Measurements from ENCODE around the gene PTDSS2.
"Not testable (repeated sequence)": the region's sequence is repeated elsewhere in the genome, so short reads cannot be mapped to it uniquely, and the experiment has no call there.

The PTDSS2 gene

DNA sequence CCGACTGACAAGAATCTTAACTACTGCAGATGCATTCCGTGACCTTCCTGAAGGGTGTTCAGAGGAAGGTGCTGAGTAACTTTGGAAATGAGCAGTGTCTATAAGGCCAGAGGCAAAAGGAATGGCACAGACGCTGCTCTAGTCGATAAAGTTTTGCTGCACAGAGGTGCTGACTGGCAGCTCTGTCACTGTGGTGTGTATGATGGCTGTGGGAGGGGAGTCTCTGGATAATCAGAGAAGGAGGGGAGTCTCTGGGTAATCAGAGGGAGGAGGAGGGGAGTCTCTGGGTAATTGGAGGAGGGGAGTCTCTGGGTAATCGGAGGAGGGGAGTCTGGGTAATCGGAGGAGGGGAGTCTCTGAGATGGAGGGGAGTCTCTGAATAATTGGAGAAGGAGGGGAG, 18.4 kb downstream of the PTDSS2 start:
- DNase-seq (ENCODE audit: low read depth in 2 of 2) = no peak

DNA sequence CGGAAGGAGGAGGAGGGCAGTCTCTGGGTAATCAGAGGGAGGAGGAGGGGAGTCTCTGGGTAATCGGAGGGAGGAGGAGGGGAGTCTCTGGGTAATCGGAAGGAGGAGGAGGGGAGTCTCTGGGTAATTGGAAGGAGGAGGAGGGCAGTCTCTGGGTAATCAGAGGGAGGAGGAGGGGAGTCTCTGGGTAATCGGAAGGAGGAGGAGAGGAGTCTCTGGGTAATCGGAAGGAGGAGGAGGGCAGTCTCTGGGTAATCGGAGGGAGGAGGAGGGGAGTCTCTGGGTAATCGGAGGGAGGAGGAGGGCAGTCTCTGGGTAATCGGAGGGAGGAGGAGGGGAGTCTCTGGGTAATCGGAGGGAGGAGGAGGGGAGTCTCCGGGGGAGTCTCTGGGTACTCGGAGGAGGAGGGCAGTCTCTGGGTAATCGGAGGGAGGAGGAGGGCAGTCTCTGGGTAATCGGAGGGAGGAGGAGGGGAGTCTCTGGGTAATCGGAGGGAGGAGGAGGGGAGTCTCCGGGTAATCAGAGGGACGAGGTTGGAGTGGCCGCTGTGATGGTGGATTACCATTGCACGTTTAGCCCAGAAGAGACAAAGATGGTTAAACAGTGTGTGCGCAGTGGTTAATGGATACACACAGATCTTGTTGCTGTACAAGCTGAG, 19.1 kb downstream of the PTDSS2 start:
- DNase-seq (ENCODE audit: low read depth in 2 of 2) = not testable (repeated sequence)

DNA sequence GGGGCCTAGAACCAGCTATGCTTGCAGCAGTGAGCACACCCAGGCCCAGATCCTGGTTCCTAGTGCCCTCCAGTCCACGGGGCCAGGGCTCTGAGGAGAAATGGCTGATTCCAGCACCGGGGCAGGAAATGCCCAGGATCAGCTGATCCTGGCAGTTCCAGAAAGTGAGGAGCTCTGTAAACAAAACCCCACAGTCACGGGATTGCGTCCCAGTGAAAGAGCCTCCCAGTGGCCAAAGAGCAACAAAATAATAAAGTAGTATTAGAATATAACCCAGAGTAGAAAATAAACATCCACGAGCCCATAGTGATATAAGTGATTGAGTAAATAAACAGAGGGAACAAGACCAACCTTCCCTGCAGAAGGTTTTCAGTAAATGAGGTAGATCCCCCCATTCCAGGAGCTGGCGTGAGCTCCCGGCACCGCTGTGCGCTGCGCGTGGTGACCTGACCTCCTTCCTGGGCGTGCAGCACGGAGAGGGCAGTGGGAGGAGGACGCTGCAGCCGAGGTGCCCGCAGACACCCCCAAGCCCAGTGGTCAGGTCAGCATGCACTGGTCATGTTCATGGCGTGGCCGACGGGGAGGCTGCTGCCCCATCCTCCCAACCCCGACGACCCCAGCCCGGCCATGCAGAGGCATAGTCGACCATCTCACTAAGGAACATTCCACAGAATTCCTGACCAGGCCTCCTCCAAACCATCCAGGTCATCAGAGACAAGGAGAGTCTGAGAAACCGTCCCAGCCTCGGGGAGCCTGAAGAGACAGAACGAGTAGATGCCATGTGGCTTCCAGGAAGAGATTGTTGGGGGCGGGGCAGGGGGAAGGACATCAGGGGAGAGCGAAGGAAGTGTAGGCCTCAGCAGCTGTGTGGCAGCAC, 19.8 kb downstream of the PTDSS2 start:
- no peak for DNase-seq (ENCODE audit: low read depth in 2 of 2)

DNA sequence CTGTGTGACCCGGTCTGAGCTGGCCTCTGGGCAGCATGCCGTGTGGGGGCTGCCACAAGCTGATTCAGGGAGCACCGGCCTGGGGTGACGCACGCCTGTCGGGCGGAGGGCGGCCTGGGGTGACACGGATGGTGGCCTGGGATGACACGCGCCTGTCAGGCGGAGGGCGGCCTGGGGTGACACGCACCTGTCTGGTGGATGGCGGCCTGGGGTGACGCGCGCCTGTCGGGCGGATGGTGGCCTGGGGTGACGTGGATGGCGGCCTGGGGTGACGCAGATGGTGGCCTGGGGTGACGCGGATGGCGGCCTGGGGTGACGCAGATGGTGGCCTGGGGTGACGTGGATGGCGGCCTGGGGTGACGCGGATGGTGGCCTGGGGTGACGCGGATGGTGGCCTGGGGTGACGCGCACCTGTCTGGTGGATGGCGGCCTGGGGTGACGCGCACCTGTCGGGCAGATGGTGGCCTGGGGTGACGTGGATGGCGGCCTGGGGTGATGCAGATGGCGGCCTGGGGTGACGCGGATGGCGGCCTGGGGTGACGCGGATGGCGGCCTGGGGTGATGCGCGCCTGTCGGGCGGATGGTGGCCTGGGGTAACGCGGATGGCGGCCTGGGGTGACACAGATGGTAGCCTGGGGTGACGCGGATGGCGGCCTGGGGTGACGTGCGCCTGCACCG, 21.5 kb downstream of the PTDSS2 start:
- DNase-seq (ENCODE audit: low read depth in 2 of 2) = no peak

DNA sequence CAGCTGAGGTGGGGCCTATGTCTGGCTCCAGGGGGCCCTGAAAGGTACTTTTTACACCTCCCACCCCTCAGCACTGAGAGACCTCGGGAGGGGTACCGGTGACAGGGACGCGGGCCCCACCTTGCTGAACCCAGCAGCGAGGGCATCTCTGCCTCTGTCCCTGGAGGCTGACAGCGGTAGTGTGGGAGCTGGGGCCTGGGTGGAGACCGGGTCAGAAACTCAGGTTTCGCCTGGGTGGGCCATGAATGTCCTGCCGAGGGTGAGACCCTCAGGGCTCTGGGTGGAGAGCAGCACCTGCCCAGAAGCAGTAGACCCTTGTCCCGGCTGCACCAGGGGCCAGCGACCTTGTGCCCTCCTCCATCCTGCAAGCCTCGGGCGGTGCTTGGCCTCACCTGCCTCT, 22.2 kb downstream of the PTDSS2 start:
- DNase-seq (ENCODE audit: low read depth in 2 of 2) = no peak

DNA sequence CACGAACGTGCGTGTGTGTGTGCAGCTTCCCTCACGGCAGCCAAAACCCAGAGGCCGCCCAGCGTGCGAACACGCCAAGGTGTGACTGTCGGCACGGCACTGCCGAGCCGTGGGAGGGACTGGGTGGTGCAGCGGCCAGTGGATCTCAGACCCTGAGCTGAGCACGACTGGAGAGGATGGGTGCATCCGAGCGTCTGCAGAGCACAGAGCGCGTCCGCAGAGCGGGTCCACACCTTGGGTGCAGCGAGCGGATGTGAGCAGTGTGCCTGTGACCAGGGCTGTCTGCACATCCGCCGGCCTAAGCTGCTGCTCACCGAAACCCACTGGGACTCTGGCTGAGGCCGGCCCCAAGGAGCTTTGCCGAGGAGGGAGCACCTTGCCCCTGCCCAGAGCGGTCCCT, 22.7 kb downstream of the PTDSS2 start:
- no peak for DNase-seq (ENCODE audit: low read depth in 2 of 2)

DNA sequence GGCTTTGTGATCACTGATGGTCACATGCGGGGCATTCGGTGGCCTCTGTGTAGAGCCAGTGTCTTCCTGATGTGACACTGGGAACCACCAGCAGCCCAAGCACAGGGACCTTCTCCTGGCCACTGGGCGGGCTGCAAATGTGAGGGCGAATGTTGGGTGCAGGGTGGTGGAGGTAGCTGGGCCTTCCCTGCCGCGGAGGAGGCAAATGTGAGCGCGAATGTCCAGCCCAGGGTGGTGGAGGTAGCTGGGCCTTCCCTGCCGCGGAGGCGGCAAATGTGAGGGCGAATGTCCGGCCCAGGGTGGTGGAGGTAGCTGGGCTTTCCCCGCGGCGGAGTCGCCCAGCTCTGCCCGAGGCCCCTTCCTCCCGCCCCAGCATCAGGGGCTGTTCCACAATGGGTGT, 23.3 kb downstream of the PTDSS2 start:
- DNase-seq (ENCODE audit: low read depth in 2 of 2) = no peak

DNA sequence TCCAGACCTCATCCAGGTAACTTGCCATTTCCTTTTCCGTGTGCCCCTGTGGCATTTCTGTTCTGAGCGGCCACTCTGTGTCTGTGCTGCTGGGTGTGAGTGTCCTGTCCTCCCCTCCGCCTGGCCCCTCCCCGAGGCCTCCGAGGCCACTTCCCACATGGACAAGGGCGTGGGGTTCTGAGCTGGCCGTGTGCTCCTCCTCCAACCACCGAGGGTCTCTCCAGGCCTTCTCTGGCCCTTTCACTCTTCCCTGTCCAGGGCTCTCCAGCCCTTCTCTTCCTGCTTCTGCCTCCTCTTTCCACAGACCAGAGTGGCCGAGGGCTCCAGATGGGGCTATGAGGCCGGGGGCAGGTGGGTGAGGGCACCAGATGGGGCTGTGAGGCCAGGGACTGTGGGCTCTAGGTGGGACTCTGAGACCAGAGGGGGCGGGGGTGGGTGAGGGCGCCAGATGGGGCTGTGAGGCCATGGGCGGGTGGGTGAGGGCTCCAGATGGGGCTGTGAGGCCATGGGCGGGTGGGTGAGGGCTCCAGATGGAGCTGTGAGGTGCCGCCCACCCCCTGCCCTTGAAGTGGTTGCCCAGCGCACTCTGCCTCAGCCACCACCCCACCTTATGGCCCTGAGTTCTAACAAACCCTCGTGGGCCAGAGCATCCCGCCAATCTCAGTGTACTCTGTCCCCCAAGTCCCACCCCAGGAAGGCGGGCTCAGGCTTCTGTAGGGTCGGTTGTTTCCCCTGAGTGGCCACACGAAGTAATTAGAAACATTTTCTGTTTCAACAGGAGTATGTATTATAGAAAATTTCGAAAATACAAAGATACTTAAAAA, 24.1 kb downstream of the PTDSS2 start:
- DNase-seq (ENCODE audit: low read depth in 2 of 2) = no peak

DNA sequence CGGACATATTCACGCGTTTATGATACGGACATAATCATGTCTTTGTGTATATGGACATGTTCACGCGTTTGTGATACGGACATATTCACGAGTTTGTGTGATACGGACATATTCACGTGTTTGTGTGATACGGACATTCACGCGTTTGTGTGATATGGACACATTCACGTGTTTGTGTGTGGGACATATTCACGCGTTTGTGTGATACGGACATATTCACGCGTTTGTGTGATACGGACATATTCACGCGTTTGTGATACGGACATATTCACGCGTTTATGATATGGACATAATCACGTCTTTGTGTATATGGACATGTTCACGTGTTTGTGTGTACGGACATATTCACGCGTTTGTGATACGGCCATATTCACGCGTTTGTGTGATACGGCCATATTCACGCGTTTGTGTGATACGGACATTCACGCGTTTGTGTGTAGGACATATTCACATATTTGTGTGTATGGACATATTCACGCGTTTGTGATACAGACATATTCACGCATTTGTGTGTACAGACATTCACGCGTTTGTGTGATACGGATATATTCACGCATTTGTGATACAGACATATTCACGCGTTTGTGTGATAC, 24.9 kb downstream of the PTDSS2 start:
- DNase-seq (ENCODE audit: low read depth in 2 of 2) = no peak

DNA sequence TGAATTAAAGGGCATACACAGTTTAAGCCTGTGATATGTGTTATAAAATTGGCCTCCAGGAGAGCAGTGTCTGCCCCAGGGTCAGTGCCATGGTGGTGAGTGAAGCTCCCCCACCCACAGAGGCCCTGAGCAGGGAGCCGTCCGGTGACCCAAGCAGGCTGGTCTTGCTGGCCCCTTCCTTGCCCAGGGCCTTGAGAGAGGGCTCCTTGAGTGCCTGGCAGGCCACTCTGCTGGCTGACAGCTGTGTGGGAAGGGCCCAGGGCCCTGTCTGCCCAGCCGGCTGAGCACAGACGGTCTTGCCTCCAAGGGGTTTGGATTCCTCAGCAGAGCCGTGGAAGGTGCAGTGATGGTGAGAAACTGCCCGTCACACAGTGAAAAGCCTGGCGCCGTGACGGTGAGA, 25.9 kb downstream of the PTDSS2 start:
- no peak for DNase-seq (ENCODE audit: low read depth in 2 of 2)

DNA sequence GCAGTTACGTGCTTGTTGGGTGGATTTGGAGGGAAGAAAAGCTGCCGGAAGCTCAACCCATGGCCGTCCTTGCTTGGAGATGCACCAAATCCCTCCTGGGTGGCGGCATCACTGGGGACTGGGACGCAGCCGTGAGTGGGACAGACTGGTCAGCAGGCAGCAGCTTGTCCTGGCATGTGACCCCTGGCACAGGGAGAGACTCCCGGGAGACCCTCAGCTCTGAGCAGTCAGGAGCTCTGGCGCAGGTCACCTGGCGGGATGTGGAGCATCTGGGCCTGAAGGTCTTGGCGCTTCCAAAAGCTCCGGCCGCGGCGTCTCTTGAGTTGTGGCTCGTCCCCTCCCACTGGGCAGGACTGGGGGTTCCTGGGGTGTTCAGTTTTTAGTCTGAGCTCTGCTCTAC, 26.3 kb downstream of the PTDSS2 start:
- DNase-seq (ENCODE audit: low read depth in 2 of 2) = no peak

DNA sequence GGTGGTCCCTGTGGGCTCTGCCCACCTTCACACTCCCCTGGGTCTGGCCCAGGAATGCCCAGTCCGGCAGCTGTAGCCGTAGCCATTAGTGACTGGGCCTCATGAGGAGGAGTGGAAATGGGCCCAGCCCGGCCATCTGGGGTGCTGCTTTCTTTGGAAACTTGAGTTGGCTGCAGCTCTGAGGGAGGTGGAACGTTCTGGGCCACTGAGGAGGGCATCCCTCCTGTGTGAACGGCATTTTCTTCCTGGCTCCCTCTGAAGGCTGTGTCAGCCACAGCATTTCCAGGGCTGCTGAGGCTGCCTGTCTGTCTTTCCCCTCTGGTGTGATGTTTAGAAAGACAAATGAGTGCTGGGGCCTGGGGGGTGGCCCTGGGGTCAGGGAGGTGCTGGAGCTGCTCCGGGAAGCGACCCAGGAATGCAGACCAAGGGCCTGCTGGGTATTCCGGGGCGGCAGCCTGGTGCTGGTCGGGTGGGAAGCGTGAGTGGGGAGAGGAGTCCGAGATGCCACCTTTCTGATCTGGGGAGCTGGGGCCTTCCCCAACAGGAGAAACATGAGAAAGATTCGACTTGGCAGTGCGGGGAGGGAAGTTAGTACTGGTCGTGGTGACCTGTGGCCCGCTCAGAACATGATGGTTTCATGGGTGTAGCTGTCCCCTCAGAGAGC, 27.1 kb downstream of the PTDSS2 start:
- no peak for DNase-seq (ENCODE audit: low read depth in 2 of 2)

DNA sequence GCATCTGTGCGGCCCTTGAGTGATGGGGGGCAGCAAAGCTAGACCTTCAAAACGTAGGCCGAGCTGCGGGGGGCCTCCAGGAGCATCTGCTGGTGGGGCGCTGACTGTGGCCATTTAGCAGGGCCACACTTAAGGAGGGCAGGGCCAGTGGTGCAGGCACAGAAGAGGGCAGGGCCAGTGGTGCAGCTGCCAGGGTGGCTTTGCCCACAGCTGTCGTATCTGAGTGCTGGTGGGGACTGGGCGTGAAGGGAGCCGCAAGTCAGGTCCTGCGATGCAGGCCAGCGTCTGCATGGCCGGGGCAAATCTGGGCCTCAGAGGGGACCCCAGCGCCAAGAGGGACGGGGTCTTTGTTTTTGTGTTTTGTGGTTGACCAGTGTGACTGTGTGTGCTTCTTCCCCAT, 29.2 kb downstream of the PTDSS2 start:
- DNase-seq (ENCODE audit: low read depth in 2 of 2) = no peak

DNA sequence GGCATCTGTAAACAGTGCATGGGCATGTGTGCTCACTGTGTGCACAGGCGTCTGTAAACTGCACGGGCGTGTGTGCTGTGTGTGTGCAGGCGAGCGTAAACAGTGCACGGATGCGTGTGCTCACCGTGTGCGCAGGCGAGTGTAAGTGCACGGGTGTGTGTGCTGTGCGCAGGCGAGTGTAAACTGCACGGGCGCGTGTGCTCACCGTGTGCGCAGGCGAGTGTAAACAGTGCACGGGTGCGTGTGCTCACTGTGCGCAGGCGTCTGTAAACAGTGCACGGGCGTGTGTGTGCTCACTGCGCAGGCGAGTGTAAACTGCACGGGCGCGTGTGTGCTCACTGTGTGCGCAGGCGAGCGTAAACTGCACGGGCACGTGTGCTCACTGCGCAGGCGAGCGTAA, 34.5 kb downstream of the PTDSS2 start:
- DNase-seq (ENCODE audit: low read depth in 2 of 2) = no peak

DNA sequence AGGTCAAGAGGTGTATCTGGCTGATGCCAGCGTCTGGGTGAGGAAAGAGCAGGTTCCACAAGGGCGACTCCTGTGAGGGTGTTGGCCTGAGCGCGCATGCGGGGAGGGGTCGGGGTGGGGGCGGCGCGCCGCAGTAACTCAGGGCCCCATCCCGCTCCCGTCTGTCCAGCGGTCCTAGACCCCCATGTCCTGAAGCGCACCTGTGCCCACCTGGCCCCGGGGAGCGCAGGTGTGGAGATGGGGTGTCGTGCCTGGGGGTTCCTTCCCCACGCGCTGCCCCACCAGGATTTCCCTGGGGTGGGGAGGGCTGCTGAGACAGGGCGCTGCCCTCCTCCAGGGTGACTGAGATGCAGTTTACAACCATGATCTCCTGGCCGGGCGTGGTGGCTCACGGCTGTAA, 36.1 kb downstream of the PTDSS2 start:
- DNase-seq (ENCODE audit: low read depth in 2 of 2) = no peak

DNA sequence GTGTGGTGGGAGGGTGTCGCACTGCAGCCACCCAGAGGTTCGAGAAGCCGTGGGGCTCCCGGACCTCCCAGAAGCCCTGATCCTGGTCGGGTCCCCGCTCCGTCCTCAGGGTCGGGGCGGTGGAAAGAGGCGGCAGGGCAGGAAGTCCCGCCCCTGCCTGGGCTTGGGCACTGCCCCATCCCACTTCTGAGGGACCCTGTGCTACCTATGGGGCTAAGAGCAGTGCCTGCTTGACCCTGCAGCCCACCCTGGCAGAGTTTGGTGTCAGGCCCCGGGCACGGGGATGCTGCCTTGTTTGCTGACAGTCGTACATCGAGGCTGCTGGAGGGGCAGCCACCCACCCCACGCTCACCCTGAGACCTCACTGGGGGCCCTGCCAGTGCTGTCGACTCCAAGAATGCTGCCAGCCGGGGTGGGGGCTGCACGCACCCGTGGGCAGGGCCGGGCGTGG, 37.5 kb downstream of the PTDSS2 start:
- DNase-seq (ENCODE audit: low read depth in 2 of 2) = no peak

DNA sequence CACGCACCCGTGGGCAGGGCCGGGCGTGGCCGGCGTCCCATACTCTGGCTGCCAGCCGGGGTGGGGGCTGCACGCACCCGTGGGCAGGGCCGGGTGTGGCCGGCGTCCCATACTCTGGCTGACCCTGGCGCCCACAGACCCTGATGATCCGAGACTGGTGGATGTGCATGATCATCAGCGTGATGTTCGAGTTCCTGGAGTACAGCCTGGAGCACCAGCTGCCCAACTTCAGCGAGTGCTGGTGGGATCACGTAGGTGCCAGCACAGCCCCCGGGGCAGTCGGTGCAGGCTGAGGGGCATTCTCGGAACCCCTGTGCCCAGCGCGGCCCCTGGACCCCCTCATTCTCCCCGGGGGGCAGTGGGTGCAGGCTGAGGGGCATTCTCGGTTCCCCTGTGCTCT, 38.0 kb downstream of the PTDSS2 start:
- no peak for DNase-seq (ENCODE audit: low read depth in 2 of 2)

DNA sequence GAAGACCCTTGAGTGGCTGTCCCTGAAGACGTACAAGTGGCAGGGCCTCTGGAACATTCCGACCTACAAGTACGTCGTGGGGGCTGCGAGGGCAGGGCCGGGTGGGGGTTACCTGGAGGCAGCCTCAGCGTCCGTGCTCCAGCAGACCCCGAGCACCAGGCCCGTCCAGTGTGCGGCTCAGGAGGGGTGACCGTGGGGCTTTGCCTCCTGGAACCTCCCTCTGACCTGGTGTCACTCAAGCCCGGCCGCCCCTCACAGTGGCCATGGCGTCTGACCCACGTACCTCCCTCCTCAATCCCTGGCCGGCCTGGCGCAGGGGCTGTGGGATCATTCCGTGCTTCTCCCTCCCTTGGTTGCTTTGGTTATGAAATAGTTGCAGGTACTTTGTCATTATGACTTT, 38.5 kb downstream of the PTDSS2 start:
- DNase-seq (ENCODE audit: low read depth in 2 of 2) = no peak

DNA sequence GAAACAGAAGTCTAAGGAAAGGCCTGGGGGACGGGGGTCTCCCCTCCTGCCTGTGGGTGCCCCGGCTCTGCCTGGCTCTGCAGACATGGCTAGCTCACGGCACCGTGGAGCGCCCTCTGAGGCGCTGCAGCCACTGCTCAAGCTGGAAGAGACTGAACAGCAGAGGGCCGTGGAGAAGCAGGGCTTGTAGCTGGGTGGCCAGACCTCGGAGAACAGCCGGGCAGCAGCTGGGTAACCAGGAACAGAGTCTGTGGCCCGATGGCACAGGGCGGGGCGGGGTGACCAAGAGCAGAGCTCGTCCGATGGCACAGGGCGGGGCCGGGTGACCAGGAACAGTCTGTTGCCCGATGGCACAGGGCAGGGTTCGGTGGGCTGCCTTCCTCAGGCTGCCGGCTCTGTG, 38.9 kb downstream of the PTDSS2 start:
- DNase-seq (ENCODE audit: low read depth in 2 of 2) = no peak

DNA sequence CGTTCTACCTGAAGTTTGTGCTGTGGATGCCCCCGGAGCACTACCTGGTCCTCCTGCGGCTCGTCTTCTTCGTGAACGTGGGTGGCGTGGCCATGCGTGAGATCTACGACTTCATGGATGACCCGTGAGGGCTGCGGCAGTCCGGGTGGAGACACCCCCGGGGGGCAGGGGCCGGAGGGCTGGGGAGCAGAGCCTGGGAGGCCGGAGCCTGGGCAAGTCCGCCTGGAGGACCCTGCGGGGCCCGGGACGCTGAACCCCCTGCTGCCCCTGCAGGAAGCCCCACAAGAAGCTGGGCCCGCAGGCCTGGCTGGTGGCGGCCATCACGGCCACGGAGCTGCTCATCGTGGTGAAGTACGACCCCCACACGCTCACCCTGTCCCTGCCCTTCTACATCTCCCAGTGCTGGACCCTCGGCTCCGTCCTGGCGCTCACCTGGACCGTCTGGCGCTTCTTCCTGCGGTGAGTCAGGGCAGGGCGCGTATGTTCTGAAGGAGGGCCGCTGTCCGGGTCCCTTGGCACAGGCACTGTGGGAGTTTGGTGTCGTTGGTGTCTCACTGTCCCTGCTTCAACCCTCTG, 39.6 kb downstream of the PTDSS2 start:
- DNase-seq (ENCODE audit: low read depth in 2 of 2) = no peak
